GM10266 (cell line): ENCODE measurements around the gene ZNF837.

ENCODE experiments used
- DNase-seq: peaks from one replicate; pipeline ENCODE4 v3.0.0; 2012; ENCODE audit errors: extremely low spot score
- TF ChIP-seq, protein P1 (sequence below): IDR thresholded peaks from 2 replicates; pipeline ENCODE4 v1.5.1; 2012; ENCODE audit warnings: mild to moderate bottlenecking, low read depth; ENCODE audit not compliant: control insufficient read depth, insufficient read depth; ENCODE audit errors: missing control alignments

Gene ZNF837

DNA sequence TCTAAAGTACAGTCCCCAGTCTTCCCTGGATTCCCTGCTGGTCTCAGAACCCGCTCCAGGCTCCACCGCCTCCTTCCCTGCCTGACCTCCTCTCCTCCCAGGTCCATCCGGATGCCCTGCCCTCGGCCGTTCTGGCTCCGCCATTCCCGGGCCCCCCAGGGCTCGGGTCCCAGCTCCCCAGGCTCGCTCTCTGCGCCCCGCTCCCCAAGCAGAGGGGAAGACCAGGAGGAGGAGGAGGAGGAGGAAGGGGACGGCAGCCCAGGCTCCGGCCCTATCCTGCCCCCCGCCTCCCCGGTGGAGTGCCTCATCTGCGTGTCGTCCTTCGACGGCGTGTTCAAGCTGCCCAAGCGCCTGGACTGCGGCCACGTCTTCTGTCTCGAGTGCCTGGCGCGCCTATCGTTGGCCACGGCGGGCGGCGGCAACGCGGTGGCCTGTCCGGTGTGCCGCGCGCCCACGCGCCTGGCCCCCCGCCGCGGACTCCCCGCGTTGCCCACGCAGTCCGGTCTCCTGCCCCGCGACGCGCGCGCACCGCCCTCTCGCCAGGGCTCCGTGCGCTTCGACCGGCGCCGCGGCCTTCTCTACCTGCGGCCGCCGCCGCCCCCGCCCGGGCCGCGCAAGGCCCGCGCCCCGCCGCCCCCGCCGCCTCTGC, 15.3 kb upstream of the ZNF837 start:
- TF ChIP-seq, protein P1, sequence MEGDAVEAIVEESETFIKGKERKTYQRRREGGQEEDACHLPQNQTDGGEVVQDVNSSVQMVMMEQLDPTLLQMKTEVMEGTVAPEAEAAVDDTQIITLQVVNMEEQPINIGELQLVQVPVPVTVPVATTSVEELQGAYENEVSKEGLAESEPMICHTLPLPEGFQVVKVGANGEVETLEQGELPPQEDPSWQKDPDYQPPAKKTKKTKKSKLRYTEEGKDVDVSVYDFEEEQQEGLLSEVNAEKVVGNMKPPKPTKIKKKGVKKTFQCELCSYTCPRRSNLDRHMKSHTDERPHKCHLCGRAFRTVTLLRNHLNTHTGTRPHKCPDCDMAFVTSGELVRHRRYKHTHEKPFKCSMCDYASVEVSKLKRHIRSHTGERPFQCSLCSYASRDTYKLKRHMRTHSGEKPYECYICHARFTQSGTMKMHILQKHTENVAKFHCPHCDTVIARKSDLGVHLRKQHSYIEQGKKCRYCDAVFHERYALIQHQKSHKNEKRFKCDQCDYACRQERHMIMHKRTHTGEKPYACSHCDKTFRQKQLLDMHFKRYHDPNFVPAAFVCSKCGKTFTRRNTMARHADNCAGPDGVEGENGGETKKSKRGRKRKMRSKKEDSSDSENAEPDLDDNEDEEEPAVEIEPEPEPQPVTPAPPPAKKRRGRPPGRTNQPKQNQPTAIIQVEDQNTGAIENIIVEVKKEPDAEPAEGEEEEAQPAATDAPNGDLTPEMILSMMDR, result no peak
- DNase-seq, result no peak

DNA sequence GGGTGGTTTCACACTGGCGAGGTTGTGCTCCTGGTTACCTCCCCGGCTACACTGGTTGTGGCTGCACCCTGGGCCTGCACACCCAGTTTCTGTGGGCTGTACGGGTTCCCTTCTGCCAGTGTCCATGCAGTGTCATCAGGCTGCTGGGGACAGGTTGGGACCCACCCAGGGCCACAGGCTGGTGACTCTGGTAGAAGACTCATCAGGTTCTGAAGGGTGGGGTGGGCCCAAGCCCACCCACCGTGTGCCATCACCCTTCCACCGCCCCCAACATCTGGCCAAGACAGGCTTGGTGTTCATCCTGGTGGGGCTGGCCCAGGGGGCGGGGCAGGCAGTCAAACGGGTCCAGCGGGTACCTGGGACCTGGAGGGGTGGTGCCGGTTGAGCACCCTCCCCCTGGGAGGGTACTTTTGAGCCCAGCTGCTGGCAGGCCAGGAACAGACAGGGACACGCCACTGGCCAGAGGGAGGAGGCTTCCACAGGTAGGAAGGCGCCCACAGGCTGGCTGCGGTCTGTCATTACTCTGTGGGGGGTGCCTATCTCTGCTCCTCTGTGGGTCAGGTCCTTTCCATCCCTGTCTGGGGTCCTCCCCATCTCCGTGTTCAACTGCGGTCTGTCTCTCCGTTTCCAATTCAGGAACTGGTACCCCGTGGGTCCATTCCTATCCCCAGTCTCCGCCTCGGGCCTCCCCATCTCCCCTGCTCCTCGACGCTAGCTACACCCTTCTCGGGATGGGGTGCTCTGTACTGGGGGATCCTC, 14.6 kb upstream of the ZNF837 start, which contains the start of gene RNF225:
Gene RNF225 (plus strand): TSS at position 437 of the 759 bp plus-strand sequence. CDS start 434 bp downstream, outside the sequence.
- DNase-seq, result no peak
- TF ChIP-seq, protein P1, result no peak

DNA sequence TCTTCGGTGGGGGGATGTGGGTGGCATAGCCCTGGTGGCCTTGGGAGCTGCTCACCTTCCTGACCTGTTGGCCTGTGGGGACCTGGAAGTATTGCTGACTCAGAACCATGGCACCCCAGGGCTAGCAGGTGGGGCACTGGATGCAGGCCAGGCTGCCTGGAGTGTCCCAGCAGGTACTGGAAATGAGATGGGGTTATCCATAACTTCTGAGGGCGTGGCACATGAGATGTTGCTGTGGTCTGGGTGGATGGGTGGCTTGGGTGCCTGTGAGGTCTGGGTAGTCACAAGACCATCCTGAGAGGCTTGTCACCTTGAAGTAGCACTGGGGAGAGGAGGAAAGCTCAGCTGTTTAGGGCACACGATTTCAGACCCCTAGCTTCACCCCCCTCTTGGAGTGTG, 14.0 kb upstream of the ZNF837 start:
- TF ChIP-seq, protein P1, result no peak
- DNase-seq, result no peak

DNA sequence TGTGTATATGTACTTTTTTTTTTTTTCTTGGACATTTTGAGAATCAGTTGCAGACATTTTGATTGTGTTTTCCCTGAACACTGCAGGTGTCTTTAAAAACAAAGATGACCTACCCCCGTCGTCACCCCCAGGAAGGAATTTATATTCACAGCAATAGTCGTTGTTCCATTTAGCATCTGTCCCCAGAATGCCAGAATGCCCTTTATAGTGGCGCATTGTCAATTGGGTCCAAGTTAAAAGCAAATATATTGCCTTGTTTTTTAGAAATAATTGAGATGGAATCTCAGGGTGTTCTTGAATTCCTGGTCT, 12.8 kb upstream of the ZNF837 start:
- TF ChIP-seq, protein P1, result no peak

DNA sequence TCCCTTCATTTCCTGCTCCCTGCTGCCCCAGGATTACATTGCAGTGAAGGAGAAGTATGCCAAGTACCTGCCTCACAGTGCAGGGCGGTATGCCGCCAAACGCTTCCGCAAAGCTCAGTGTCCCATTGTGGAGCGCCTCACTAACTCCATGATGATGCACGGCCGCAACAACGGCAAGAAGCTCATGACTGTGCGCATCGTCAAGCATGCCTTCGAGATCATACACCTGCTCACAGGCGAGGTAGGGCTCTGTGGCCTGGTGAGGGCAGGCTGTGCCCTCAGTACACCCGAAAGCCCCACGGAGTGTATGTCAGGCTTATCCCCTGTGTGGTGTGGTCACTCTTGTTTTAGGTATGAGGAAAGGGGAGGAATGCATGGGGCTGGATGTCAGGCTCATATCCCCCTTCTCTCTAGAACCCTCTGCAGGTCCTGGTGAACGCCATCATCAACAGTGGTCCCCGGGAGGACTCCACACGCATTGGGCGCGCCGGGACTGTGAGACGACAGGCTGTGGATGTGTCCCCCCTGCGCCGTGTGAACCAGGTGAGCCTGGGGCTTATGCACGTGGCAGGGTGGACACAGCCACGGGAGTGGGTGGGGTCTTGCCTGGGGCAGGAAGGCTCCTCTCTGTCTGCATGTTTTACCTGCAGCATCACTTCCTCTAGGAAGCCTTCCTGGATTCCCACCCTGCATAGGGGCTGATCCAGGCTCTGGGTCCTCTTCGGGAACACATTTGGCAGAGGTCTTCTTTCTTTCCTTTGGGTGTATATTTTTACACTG, 12.3 kb upstream of the ZNF837 start:
- TF ChIP-seq, protein P1, result no peak
- no peak for DNase-seq

More for the DNA sequence above, 12.8 kb upstream of the ZNF837 start:
- DNase-seq, result no peak

DNA sequence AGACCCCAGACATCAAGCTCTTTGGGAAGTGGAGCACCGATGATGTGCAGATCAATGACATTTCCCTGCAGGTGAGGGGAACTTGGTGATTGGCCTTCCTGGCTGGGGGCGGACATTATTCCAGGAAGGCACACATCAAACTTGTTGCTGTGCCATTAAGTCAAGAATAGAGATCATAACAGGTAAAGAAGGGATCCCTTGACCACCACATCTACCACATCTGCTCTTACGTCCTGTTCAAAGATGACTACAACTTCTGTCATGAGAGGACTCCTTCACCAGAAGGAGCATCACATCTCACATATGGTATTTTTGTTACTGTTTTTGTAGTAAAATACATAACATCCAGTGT, 7.3 kb upstream of the ZNF837 start:
- TF ChIP-seq, protein P1, result no peak

More for the DNA sequence above, 7.3 kb upstream of the ZNF837 start:
- no peak for DNase-seq
